ENCODE data around the gene ANKFY1.

- TF ChIP-seq CTCF (IDR thresholded peaks at IDR 0.05 in 4 of 5, conservative IDR thresholded peaks at IDR 0.05 in 1 of 5): no peak
- no peak for TF ChIP-seq POLR2A (IDR thresholded peaks at IDR 0.05)
Observed at GRCh38 chr17:4261452-4261851, 2.3 kb downstream of the ANKFY1 start.

All from gastrocnemius medialis (tissue), 4 donors.